Mesendoderm (in vitro differentiated cells): ENCODE measurements around the gene BRD3OS.

Experiments used
- DNase-seq: peaks from one replicate; pipeline ENCODE4 v3.0.0; 2013
- H2AK5ac ChIP-seq: 2 replicates; pipeline ENCODE4 v1.6.1; 2013; ENCODE audit warnings: low read length, inconsistent platforms
- H2BK120ac ChIP-seq: 2 replicates; pipeline ENCODE4 v1.6.1; 2013; ENCODE audit warnings: low read depth, mild to moderate bottlenecking, low read length, moderate library complexity, mixed read lengths
- H2BK15ac ChIP-seq: replicated peaks from 2 replicates; pipeline ENCODE4 v1.6.1; 2013; ENCODE audit warnings: low read depth, mild to moderate bottlenecking, moderate library complexity
- H2BK5ac ChIP-seq: 2 replicates; pipeline ENCODE4 v1.6.1; 2013; ENCODE audit warnings: low read length, inconsistent platforms
- H3K18ac ChIP-seq: 2 replicates; pipeline ENCODE4 v1.6.1; 2013; ENCODE audit warnings: mild to moderate bottlenecking, low read length, mixed read lengths
- H3K23ac ChIP-seq: one replicate; pipeline ENCODE4 v1.6.1; 2013; ENCODE audit warnings: low read length
- H3K27ac ChIP-seq: 2 replicates; pipeline ENCODE4 v1.5.1; 2013; ENCODE audit warnings: low read depth, mild to moderate bottlenecking, inconsistent platforms, low read length, moderate library complexity
- H3K27me3 ChIP-seq: 2 replicates; pipeline ENCODE4 v1.6.1; 2013; ENCODE audit warnings: low read length, control low read depth, mild to moderate bottlenecking, inconsistent platforms; ENCODE audit not compliant: insufficient read depth, poor library complexity
- H3K36me3 ChIP-seq: 2 replicates; pipeline ENCODE4 v1.6.1; 2013; ENCODE audit warnings: low read length, inconsistent platforms; ENCODE audit not compliant: control insufficient read depth, insufficient read depth
- H3K4ac ChIP-seq: one replicate; pipeline ENCODE4 v1.6.1; 2013; ENCODE audit warnings: low read depth, mild to moderate bottlenecking, low read length, moderate library complexity
- H3K4me1 ChIP-seq: 2 replicates; pipeline ENCODE4 v1.6.1; 2013; ENCODE audit warnings: low read depth, low read length, inconsistent platforms; ENCODE audit not compliant: control insufficient read depth
- H3K4me2 ChIP-seq: 2 replicates; pipeline ENCODE4 v1.6.1; 2013; ENCODE audit warnings: low read length
- H3K4me3 ChIP-seq: 2 replicates; pipeline ENCODE4 v1.5.1; 2013; ENCODE audit warnings: mild to moderate bottlenecking, low read length
- H3K56ac ChIP-seq: one replicate; pipeline ENCODE4 v1.6.1; 2013; ENCODE audit warnings: low read length
- H3K79me1 ChIP-seq: 2 replicates; pipeline ENCODE4 v1.6.1; 2013; ENCODE audit warnings: low read length, inconsistent platforms
- H3K79me2 ChIP-seq: 2 replicates; pipeline ENCODE4 v1.6.1; 2013; ENCODE audit warnings: mild to moderate bottlenecking, low read length; ENCODE audit not compliant: control insufficient read depth, insufficient read depth
- H3K9ac ChIP-seq: 2 replicates; pipeline ENCODE4 v1.6.1; 2013; ENCODE audit warnings: low read length, inconsistent platforms
- H4K5ac ChIP-seq: one replicate; pipeline ENCODE4 v1.6.1; 2013; ENCODE audit warnings: low read length
- H4K8ac ChIP-seq: one replicate; pipeline ENCODE4 v1.6.1; 2013; ENCODE audit warnings: low read depth, mild to moderate bottlenecking, control low read depth, low read length, moderate library complexity
- WGBS: extraction: QIAGEN DNeasy Blood & Tissue Kit; methylation state at CpG from one replicate; pipeline ENCODE4 v1.1.7; 2013; ENCODE audit warnings: low lambda C conversion rate, missing lambda C conversion rate; ENCODE audit not compliant: insufficient coverage; ENCODE audit errors: extremely low coverage; 5-methylcytosine and 5-hydroxymethylcytosine counted together

The BRD3OS gene

GRCh38 chr9:134039386-134040175 is 14.3 kb downstream of the BRD3OS start:
- no CpG with 5 or more reads among the region's 20 CpGs for WGBS
- Histone ChIP-seq H2AK5ac (no peak overlapping the region), H3K9ac (no peak overlapping the region), H2BK120ac (no peak overlapping the region), H4K8ac (no peak overlapping the region), H3K56ac (no peak overlapping the region), H3K79me1 (no peaks in the 10 kb centered on the region), H3K27ac (no peak overlapping the region), H3K4me1 (no peaks in the 10 kb centered on the region), H3K79me2 (no peaks in the 10 kb centered on the region), H3K27me3 (no peaks in the 10 kb centered on the region), H3K36me3 (peaks cover 14% of the 10 kb centered on the region), H3K4me3 (no peak overlapping the region), H3K4me2 (no peak overlapping the region), H3K23ac (no peak overlapping the region), H3K4ac (no peak overlapping the region), H4K5ac (no peak overlapping the region), H3K18ac (no peak overlapping the region), H2BK15ac (no peak overlapping the region), H2BK5ac (no peak overlapping the region)
- DNase-seq = no peak

GRCh38 chr9:134040176-134040565 is 14.9 kb downstream of the BRD3OS start:
- H3K56ac ChIP-seq = no peak overlapping the region
- no peaks in the 10 kb centered on the region for H3K4me1 ChIP-seq
- H3K4me3 ChIP-seq = no peak overlapping the region
- H2BK120ac ChIP-seq = no peak overlapping the region
- no peak overlapping the region for H2BK5ac ChIP-seq
- no peak overlapping the region for H4K5ac ChIP-seq
- no peak overlapping the region for H2BK15ac ChIP-seq
- no peak overlapping the region for H3K23ac ChIP-seq
- H3K4me2 ChIP-seq = no peak overlapping the region
- no peak for DNase-seq
- no peaks in the 10 kb centered on the region for H3K27me3 ChIP-seq
- no peak overlapping the region for H2AK5ac ChIP-seq
- H3K79me2 ChIP-seq = no peaks in the 10 kb centered on the region
- WGBS = no CpG with 5 or more reads among the region's 17 CpGs
- peaks cover 14% of the 10 kb centered on the region for H3K36me3 ChIP-seq
- no peak overlapping the region for H3K18ac ChIP-seq
- H3K9ac ChIP-seq = no peak overlapping the region
- H3K27ac ChIP-seq = no peak overlapping the region
- no peaks in the 10 kb centered on the region for H3K79me1 ChIP-seq
- H4K8ac ChIP-seq = no peak overlapping the region
- no peak overlapping the region for H3K4ac ChIP-seq

GRCh38 chr9:134040781-134041648 is 15.7 kb downstream of the BRD3OS start:
- Histone ChIP-seq H2BK15ac (no peak overlapping the region), H4K5ac (no peak overlapping the region), H2BK5ac (no peak overlapping the region), H3K56ac (no peak overlapping the region), H2BK120ac (no peak overlapping the region), H3K18ac (no peak overlapping the region), H3K4me3 (no peak overlapping the region), H3K27me3 (no peaks in the 10 kb centered on the region), H3K4ac (no peak overlapping the region), H3K4me1 (no peaks in the 10 kb centered on the region), H2AK5ac (no peak overlapping the region), H3K23ac (no peak overlapping the region), H4K8ac (no peak overlapping the region), H3K27ac (no peak overlapping the region), H3K36me3 (peaks cover 12% of the 10 kb centered on the region), H3K79me2 (no peaks in the 10 kb centered on the region), H3K79me1 (no peaks in the 10 kb centered on the region), H3K9ac (no peak overlapping the region), H3K4me2 (no peak overlapping the region)
- no CpG with 5 or more reads among the region's 21 CpGs for WGBS
- no peak for DNase-seq

- H2BK15ac ChIP-seq = no peak overlapping the region
- no peak overlapping the region for H3K23ac ChIP-seq
- H2AK5ac ChIP-seq = no peak overlapping the region
- H3K56ac ChIP-seq = no peak overlapping the region
- H3K27ac ChIP-seq = no peak overlapping the region
- H3K4me2 ChIP-seq = no peak overlapping the region
- H2BK5ac ChIP-seq = no peak overlapping the region
- H3K27me3 ChIP-seq = no peaks in the 10 kb centered on the region
- H3K4me3 ChIP-seq = no peak overlapping the region
- no peak overlapping the region for H2BK120ac ChIP-seq
- WGBS = no CpG with 5 or more reads among the region's 16 CpGs
- H4K5ac ChIP-seq = no peak overlapping the region
- H3K36me3 ChIP-seq = peaks cover 12% of the 10 kb centered on the region
- H3K4me1 ChIP-seq = no peaks in the 10 kb centered on the region
- DNase-seq = no peak
- no peak overlapping the region for H3K18ac ChIP-seq
- no peaks in the 10 kb centered on the region for H3K79me2 ChIP-seq
- no peak overlapping the region for H4K8ac ChIP-seq
- H3K4ac ChIP-seq = no peak overlapping the region
- no peaks in the 10 kb centered on the region for H3K79me1 ChIP-seq
- H3K9ac ChIP-seq = no peak overlapping the region
These were observed 16.3 kb downstream of the BRD3OS start for GRCh38 chr9:134041649-134041962.

GRCh38 chr9:134043531-134043988 is 18.3 kb downstream of the BRD3OS start:
- Histone ChIP-seq H2AK5ac (no peak overlapping the region), H3K79me2 (no peaks in the 10 kb centered on the region), H4K8ac (no peak overlapping the region), H3K27me3 (no peaks in the 10 kb centered on the region), H3K36me3 (peaks cover 14% of the 10 kb centered on the region), H2BK120ac (no peak overlapping the region), H2BK5ac (no peak overlapping the region), H3K18ac (no peak overlapping the region), H2BK15ac (no peak overlapping the region), H3K4me1 (no peaks in the 10 kb centered on the region), H3K4me3 (no peak overlapping the region), H3K56ac (no peak overlapping the region), H4K5ac (no peak overlapping the region), H3K4me2 (no peak overlapping the region), H3K9ac (no peak overlapping the region), H3K27ac (no peak overlapping the region), H3K23ac (no peak overlapping the region), H3K4ac (no peak overlapping the region), H3K79me1 (no peaks in the 10 kb centered on the region)
- no peak for DNase-seq
- WGBS = no CpG with 5 or more reads among the region's 11 CpGs
